HG03060 (cell line): ENCODE results near the gene DEFB116.
"Not testable (repeated sequence)": the region's sequence is repeated elsewhere in the genome, so short reads cannot be mapped to it uniquely, and the experiment has no call there.

Source experiments
- ATAC-seq: cut with Tn5 transposase; IDR thresholded peaks from one replicate; pipeline ENCODE4 v1.9.1; 2021; ENCODE audit warnings: low read depth, moderate number of reproducible peaks; ENCODE audit not compliant: unreplicated experiment

DEFB116 gene, protein sequence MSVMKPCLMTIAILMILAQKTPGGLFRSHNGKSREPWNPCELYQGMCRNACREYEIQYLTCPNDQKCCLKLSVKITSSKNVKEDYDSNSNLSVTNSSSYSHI

DNA sequence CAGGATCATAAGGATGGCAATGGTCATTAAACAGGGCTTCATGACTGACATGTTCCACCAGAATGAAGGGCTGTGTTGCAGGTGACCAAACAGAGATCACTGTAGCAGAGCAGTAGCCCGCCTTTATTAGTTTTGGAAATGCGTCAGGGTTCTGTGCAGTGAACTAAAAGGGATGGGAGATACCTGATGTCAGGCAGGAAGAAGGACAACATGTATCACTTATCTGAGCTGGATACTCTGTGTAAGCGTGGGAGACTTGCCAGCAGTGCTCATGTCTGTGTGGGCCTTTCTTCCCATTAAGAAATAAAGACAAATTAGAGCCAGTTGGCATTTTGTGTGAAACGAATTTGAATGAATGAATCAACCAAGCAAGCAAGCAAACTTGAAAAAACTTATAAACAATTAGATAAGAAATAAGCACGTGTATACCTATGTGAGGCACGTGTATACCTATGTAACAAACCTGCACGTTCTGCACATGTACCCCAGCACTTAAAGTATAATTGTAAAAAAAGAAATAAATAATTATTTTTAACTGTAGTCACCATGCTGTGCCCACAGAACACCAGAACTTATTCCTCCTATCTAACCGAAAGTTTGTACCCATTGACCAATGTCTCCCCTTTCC lies at the start of gene DEFB116:
TSS of gene DEFB116 (minus strand) at position 51 of the 628 bp plus-strand sequence. CDS start at position 51, 0 bp downstream.
- no peak for ATAC-seq

DNA sequence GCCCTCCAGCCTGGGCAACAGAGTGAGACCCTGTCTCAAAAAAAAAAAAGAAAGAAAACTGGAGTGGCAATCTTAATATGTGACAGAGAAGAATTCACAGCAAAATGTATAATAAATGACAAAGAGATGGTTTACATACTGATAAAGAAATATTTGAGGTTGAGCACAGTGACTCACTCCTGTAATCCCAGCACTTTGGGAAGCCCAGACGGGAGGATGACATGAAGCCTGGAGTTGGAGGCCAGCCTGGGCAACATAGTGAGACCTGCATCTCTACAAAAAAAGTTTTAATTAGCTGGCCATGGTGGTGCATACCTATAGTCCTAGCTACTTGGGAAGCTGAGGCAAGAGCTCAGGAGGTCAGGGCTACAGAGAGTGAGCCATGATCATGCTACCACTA lies 47.6 kb upstream of the DEFB116 start:
- ATAC-seq, result no peak

DNA sequence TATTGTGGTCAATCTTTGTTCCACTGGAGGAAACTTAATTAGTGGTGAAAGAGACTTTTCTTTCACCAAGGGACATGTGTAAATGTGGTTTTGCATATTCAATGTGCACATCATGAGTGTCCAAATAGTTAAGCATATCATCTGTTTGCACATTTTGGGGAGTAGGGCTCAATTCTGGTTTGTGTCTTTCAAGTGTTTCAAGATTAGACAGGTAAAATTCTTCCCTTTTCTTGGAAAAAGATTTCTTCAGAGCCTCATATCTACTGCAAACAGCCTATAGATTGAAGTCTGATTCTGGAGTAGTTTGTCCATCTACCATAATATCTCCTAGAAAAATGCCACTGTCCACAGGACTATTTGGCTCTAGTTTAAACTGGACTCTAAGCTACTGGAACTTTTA lies 33.1 kb upstream of the DEFB116 start:
- ATAC-seq, result no peak

- ATAC-seq, result no peak
Measured at GRCh38 chr20:31330893-31331292, 22.5 kb upstream of the DEFB116 start.

- no peak for ATAC-seq
Measured at GRCh38 chr20:31322504-31322903, 14.1 kb upstream of the DEFB116 start.

- ATAC-seq, result not testable (repeated sequence)
Measured at GRCh38 chr20:31284964-31285363, 23.4 kb downstream of the DEFB116 start.

DNA sequence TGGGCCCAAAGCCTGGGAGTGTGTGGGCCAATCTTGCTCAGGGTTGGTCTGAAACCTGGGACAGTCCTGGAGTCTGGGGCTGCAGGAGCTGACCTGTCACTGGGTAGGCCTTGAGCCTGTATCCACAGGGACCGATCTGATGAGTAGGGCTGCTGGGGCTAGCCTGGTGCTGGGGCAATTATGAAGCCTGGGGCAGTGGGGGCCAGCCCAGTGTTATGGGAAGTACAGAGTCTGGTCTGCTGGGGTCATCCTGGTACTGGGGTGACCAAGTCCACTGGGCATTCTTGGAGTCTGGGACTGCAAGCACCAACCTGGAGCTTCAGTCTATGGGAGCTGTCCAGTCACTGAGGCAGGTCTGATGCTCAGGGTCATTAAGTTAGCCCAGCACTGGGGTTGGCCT lies 30.2 kb downstream of the DEFB116 start:
- no peak for ATAC-seq

- no peak for ATAC-seq
Measured at GRCh38 chr20:31274441-31274840, 33.9 kb downstream of the DEFB116 start.

GRCh38 chr20:31260326-31260932 lies 48.0 kb downstream of the DEFB116 start:
- ATAC-seq, result no peak

DNA sequence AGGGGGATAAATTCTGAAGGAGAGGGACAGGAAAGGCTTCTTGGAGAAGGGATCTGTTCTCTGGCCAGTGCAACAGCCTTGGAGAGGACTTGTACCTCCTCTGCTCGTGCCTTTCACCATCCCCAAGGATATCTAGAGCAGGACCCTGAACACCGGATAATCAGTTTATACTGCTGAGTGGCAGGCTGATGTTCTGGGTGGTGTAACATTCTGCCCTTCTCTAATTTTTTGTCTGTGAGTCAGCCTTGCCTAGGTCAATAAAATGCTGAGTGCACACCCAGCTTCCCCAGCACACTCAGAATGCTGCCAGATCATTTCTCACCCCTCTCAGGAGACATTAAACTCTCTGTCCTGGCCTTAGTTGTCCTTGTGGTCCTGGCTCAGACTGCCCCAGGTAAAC lies 51.0 kb downstream of the DEFB116 start, which contains the start of gene DEFB115:
TSS of gene DEFB115 (plus strand) at position 301 of the 400 bp plus-strand sequence. CDS start at position 301, 0 bp downstream.
- ATAC-seq, result no peak

DNA sequence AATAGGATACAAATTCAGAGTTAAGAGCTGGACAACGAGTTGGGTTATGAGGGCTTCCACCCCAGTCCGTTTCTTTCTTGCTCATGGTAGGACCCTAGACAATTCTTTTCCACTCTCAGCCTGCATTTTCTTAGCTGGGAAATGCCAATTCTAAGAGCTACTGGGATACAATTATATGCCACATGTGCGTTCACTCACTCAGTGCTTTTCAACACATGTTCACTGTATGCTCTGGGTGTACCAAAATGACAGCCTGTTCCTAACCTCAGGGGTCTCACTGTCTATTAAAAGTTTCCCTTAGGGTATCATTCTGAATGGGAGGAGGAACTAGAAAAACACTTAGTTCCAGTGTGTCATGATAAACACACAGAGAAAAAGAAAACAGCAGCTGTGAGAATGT lies 51.4 kb downstream of the DEFB116 start:
- no peak for ATAC-seq
